ENCODE data around the gene CORT.
A peak's percentile ranks its signal among the peaks of the same experiment; 100 is the strongest.

- peak; percentile 62 for TF ChIP-seq POLR2AphosphoS5 (IDR thresholded peaks at IDR 0.05; ENCODE audit: insufficient read depth, low read depth, low read length)
- TF ChIP-seq CTCF (IDR thresholded peaks at IDR 0.05; ENCODE audit: extremely low read depth in 1 of 2, insufficient read depth in 1 of 2, low read depth in 1 of 2, low read length in 2 of 2): peak; percentile 94 to 97
- TF ChIP-seq POLR2A (IDR thresholded peaks at IDR 0.05; ENCODE audit: low read depth, low read length): peak; percentile 73
- no peak for TF ChIP-seq MYC (IDR thresholded peaks at IDR 0.05; ENCODE audit: low read depth, low read length)
- no peak for TF ChIP-seq EZH2 (IDR thresholded peaks at IDR 0.05; ENCODE audit: borderline replicate concordance, low read depth, low read length, severe bottlenecking)
- TF ChIP-seq MAX (IDR thresholded peaks at IDR 0.05; ENCODE audit: insufficient read depth, insufficient read length): peak; percentile 44
- peak; percentile 36 for TF ChIP-seq GATA2 (IDR thresholded peaks at IDR 0.05; ENCODE audit: insufficient read depth, insufficient read length, low read depth, low read length)
- TF ChIP-seq JUN (IDR thresholded peaks at IDR 0.05; ENCODE audit: borderline replicate concordance, insufficient read depth, insufficient read length, low read depth): no peak
Observed at GRCh38 chr1:10430216-10431069, 19.4 kb upstream of the CORT start, which contains the start of gene CENPS.

All from endothelial cell of umbilical vein (primary cell).